Measurements from ENCODE around the gene IHH.

Gene IHH

GRCh38 chr2:219049282-219049681 lies 11.4 kb downstream of the IHH start:
- TF ChIP-seq TAF1 (IDR thresholded peaks at IDR 0.05; ENCODE audit: borderline replicate concordance, insufficient read depth, low read length) (no peak), SIN3A (IDR thresholded peaks at IDR 0.05; ENCODE audit: borderline replicate concordance, insufficient read depth, low read length) (no peak), FOXP2 (optimal IDR thresholded peaks at IDR 0.05; ENCODE audit: borderline replicate concordance, extremely low read depth, extremely low read length, insufficient read depth) (no peak), REST (IDR thresholded peaks at IDR 0.05; ENCODE audit: insufficient read depth in 1 of 2, low read depth in 2 of 2, low read length in 2 of 2) (no peak), POLR2AphosphoS5 (IDR thresholded peaks at IDR 0.05; ENCODE audit: low read depth, low read length) (no peak)

DNA sequence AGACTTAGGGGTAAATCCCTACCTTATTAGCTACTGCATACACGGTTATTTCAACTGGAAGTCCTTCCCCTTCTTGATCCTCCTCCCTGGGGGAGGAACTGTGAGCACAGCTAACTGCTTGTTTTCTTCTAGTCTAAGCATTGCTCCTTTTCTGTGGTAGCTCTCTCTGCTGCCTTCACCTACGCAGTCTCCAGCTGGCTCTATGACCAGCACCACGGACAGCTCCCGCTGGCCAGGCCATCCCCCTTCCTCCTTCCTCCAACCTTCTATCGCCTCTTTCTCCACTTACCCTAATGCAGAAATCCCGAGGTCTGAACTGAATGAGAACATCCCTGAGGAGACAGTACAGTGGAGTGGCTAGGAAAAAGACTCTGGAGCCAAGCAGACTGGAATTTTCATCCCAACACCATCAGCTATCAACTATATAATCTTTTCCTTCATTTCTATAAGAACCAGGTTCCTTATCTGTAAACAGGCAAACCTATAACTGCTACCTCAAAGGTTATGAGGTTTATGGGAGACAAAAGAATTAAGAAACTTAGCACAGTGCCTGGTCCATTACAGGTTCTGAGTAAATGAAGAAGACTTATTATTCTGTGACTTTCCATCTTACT lies 14.7 kb downstream of the IHH start:
- TF ChIP-seq REST (IDR thresholded peaks at IDR 0.05; ENCODE audit: insufficient read depth in 1 of 2, low read depth in 2 of 2, low read length in 2 of 2) (peak; percentile 95 to 96), SIN3A (IDR thresholded peaks at IDR 0.05; ENCODE audit: borderline replicate concordance, insufficient read depth, low read length) (no peak)

- no peak for TF ChIP-seq SIN3A (IDR thresholded peaks at IDR 0.05; ENCODE audit: borderline replicate concordance, insufficient read depth, low read length)
- TF ChIP-seq REST (IDR thresholded peaks at IDR 0.05; ENCODE audit: insufficient read depth in 1 of 2, low read depth in 2 of 2, low read length in 2 of 2), result no peak
- TF ChIP-seq FOXP2 (optimal IDR thresholded peaks at IDR 0.05; ENCODE audit: borderline replicate concordance, extremely low read depth, extremely low read length, insufficient read depth), result no peak
- TF ChIP-seq TAF1 (IDR thresholded peaks at IDR 0.05; ENCODE audit: borderline replicate concordance, insufficient read depth, low read length), result no peak
- no peak for TF ChIP-seq POLR2AphosphoS5 (IDR thresholded peaks at IDR 0.05; ENCODE audit: low read depth, low read length)
These were observed 18.0 kb downstream of the IHH start for GRCh38 chr2:219042750-219043149.

DNA sequence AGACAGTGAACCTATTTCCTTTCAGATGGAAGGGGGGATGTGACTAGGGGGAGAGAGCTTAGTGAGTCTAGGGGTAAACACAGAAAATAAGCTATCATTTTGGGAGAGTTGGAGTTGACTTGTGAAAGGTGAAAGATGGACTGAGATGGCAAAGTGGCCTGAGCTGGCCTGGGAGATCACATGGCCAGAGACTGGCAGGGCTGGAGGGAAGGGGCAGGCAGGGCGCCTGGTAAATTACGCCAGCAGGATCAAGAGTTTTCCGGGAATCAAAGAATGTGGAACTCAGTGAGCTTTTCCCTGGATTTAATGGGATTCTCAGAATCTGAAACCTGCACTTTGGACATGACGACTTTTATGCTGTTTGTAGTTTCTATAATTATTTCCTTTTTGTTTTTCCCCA lies 18.6 kb downstream of the IHH start:
- TF ChIP-seq SIN3A (IDR thresholded peaks at IDR 0.05; ENCODE audit: borderline replicate concordance, insufficient read depth, low read length) (no peak), REST (IDR thresholded peaks at IDR 0.05; ENCODE audit: insufficient read depth in 1 of 2, low read depth in 2 of 2, low read length in 2 of 2) (no peak), FOXP2 (optimal IDR thresholded peaks at IDR 0.05; ENCODE audit: borderline replicate concordance, extremely low read depth, extremely low read length, insufficient read depth) (no peak), POLR2AphosphoS5 (IDR thresholded peaks at IDR 0.05; ENCODE audit: low read depth, low read length) (no peak), TAF1 (IDR thresholded peaks at IDR 0.05; ENCODE audit: borderline replicate concordance, insufficient read depth, low read length) (no peak)

GRCh38 chr2:219041252-219041651 lies 19.5 kb downstream of the IHH start, which contains the start of gene CFAP65:
TSS of gene CFAP65 (minus strand) at chr2:219041516. CDS start at chr2:219039048, 2,468 bp downstream.
- TF ChIP-seq SIN3A (IDR thresholded peaks at IDR 0.05; ENCODE audit: borderline replicate concordance, insufficient read depth, low read length) (peak; percentile 99), TAF1 (IDR thresholded peaks at IDR 0.05; ENCODE audit: borderline replicate concordance, insufficient read depth, low read length) (no peak), REST (IDR thresholded peaks at IDR 0.05; ENCODE audit: insufficient read depth in 1 of 2, low read depth in 2 of 2, low read length in 2 of 2) (peak; percentile 22 to 29; a peak in 1 of 4 replicates), POLR2AphosphoS5 (IDR thresholded peaks at IDR 0.05; ENCODE audit: low read depth, low read length) (no peak), FOXP2 (optimal IDR thresholded peaks at IDR 0.05; ENCODE audit: borderline replicate concordance, extremely low read depth, extremely low read length, insufficient read depth) (no peak)

Measured in PFSK-1 (cell line).